ENCODE data around the gene DMP1.
"Not testable (repeated sequence)": the region's sequence is repeated elsewhere in the genome, so short reads cannot be mapped to it uniquely, and the experiment has no call there.

Gene DMP1

GRCh38 chr4:87690947-87691346 lies 40.9 kb downstream of the DMP1 start:
- not testable (repeated sequence) for DNase-seq

GRCh38 chr4:87692060-87692459 lies 42.0 kb downstream of the DMP1 start:
- DNase-seq = not testable (repeated sequence)

GRCh38 chr4:87697272-87697671 lies 47.2 kb downstream of the DMP1 start:
- DNase-seq = no peak

- DNase-seq = no peak
Measured at GRCh38 chr4:87697945-87698344, 47.9 kb downstream of the DMP1 start.

- DNase-seq = no peak
Measured at GRCh38 chr4:87698394-87698793, 48.3 kb downstream of the DMP1 start.

GRCh38 chr4:87704001-87704400 lies 53.9 kb downstream of the DMP1 start:
- no peak for DNase-seq

- DNase-seq = no peak
Measured at GRCh38 chr4:87707279-87707918, 57.3 kb downstream of the DMP1 start.
